Endothelial cell of hepatic sinusoid (primary cell): ENCODE measurements around the gene EPN2.

Source experiments
- in situ Hi-C: cut with HindIII; loops from 2 replicates; pipeline ENCODE4 v1.10.0; 2017; ENCODE audit warnings: low sequenced_read_pairs

The EPN2 gene

GRCh38 chr17:19307521-19307920 is 70.4 kb downstream of the EPN2 start:
- in situ Hi-C loops, result no loop called here

DNA sequence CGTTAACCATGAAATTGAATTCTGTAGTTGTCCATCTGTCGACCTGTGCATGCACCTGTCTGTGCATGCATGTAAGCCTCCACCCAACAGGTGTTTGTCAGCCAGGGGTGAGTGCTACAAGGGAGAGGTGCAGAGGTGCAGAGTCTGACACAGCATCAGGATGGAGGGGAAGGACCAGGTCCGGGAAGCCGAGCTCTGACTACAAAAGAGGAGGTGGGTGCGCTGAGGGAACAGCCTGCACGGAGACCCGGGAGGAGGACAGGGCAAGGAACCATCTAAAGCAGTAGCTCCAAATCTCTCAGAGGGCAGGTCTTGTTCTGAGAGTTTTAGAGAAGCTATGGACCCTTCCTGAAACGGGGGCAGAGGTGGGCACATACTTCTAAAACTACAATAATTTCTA is 71.2 kb downstream of the EPN2 start:
- in situ Hi-C loops, result no loop called here

GRCh38 chr17:19309701-19310100 is 72.5 kb downstream of the EPN2 start:
- in situ Hi-C loops, result no loop called here

DNA sequence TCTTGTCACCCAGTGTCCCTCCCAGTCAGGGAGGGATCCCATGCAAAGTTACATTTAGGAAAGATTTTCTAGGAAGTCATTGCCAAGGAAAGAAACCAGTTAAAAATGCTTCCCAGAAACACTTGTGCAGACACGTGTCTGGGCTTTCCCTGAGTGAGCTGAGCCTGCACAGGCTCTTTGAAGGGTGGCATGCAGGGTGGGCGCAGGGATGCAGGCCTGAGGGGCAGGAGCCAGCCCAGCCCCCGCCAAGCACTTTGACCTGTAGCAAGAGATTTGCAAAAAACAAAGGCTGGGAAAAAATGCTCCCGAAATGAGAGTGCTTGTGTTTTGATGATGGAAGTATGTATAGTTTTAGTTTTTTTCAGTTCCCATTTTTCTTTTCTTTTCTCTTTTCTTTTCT is 73.0 kb downstream of the EPN2 start:
- in situ Hi-C loops, result no loop called here

DNA sequence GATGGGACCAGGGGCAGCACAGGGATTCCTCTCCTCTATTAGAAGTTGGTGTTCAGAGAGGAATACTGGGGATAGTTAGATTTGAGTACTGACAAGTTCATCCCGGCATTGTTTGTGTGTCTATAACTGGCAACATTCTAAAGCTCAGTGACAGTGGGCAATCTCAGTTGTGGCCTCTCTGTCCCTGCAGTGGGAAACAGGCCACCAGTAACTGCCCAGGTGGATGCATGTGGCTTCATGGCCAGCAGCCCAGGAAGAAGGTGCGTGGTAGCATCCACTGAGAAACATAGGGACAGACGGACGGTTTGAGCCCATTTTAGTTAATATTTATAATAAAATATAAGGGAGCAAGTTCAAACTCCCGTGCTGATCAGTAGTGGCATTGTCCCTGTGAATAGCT is 73.8 kb downstream of the EPN2 start:
- in situ Hi-C loops, result no loop called here

GRCh38 chr17:19311421-19312215 is 74.5 kb downstream of the EPN2 start:
- in situ Hi-C loops, result no loop called here

GRCh38 chr17:19312406-19312805 is 75.2 kb downstream of the EPN2 start:
- in situ Hi-C loops, result no loop called here

GRCh38 chr17:19313066-19313745 is 76.0 kb downstream of the EPN2 start:
- in situ Hi-C loops, result no loop called here

DNA sequence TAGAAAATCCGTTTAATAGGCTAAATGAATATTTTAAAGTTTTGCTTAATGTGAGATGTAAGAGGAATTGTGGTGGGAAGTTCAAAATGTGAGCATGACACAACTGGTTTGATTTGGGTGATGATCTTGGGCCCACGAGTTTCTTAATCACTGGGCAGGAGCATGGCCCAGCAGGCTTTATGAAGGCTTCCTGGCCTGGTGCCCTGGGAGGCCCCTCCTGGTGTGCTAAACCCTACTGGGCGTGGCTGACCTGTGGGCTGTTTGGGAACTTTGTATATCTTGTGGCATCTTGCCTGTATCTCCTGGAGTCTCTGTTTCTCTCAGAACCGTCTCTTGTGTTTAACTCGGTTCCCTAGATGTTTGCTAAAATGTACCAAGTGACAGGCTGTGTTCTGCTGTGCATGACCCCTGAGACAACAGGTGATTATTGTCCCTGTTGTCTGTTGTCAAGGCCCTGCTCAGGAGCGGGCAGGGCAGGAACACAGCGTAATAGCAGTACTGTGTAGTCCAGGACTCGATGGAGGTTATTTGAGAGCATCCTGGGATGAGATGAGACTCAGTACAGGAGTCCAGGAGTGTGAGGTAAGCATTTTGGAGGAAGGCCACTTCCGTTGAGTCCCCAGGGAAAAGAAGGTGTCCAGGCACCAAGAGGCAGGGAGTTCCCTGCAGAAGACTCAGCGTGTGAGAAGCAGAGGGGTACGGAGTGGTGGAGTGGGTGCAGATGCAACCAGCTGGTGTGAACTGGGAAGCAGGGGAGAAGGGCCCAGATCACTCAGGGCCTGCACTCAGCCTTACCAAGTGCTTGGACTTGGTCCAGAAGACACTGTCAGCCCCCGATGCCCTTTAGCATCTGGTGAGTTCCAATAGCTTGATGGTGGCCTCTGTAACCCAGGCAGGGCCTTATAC is 76.8 kb downstream of the EPN2 start:
- in situ Hi-C loops, result no loop called here

- in situ Hi-C loops, result no loop called here
Measured at GRCh38 chr17:19315104-19315503, 77.9 kb downstream of the EPN2 start.

- in situ Hi-C loops, result no loop called here
Measured at GRCh38 chr17:19316761-19317358, 79.7 kb downstream of the EPN2 start.

DNA sequence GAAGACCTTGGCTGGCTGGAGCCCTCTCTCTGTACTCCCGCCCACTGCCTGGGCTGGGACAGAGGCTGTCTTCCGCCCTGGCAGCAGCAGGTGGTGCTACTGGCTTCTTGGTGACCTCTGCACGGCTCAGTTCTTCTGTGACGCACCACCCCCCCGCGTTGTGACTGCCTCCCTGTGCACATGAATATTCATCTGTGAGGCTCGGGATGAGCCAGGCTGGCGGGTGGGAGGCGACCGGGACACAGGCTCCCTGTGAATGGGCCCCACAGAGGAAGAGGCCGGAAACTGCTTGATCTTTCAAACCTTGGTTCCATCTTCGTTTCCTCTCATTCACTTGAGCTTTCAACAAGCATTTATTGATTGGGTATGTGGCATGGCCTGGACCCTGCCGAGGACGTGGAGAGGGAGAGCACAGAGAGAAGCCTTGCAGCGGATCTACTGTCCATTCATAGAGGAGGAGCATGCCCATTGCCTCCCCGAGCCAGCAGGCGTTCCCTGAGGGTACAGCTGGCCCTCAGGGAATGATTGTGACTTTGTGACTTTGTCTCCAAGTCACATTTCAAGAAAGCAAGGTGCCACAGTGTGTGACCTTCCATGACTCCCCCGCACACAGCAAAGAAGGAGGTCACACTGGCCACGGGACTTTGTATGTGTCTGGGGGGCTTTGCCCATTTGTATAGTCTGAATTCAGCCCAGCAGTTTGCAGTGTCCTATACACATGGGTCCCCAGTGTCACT is 80.4 kb downstream of the EPN2 start:
- in situ Hi-C loops, result no loop called here

DNA sequence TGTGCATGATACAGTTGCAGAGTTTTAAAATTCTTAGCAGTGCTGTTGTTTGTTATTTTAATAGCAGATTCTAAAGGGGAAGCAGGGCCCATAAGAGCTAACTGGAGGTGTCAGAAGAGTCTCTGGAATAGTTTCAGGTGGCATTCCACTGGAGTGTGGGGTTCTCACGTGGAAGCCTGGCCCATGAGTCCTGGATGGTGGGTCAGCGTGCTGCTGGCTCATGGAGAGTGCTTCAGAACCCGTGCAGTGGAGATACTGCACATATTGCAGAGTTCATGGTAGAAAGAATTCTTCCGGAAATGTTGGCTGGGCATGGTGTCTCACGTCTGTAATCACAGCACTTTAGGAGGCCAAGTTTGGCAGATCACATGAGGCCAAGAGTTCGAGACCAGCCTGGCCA is 81.4 kb downstream of the EPN2 start:
- in situ Hi-C loops, result no loop called here

DNA sequence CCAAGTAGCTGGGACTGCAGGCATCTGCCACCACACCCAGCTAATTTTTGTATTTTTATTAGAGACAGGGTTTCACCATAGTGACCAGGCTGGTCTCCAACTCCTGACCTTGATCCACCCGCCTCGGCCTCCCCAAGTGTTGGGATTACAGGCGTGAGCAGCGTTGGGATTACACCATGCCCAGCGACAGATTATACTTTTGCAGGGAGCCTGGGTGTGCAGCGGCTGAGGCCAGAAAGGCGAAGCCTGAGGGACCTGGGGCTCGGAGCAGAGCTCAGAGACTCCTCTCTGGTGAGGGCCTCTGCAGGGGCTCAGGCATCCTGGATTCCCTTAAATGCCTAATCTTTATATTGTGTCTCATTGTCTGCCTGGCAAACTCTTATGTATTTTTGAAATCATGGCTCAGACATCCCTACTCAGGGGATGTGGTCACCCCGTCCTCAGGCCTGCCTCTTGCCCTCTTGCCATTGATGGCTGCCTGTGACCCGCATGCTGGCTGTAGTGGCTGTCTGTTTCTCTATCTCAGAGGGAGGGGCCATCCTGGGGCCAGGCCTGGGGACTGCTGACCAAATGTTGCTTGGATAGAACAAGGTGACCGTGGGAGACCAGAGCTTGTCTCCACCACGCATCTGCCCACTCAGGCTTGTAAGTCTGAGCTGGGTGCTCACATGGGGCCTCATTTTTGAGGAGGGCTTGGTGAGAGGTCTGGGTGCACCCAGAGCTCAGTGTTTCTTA is 82.8 kb downstream of the EPN2 start:
- in situ Hi-C loops, result no loop called here

- in situ Hi-C loops, result no loop called here
Measured at GRCh38 chr17:19320876-19321275, 83.7 kb downstream of the EPN2 start.

- in situ Hi-C loops, result no loop called here
Measured at GRCh38 chr17:19321481-19322128, 84.4 kb downstream of the EPN2 start.

- in situ Hi-C loops, result no loop called here
Measured at GRCh38 chr17:19322129-19322505, 85.0 kb downstream of the EPN2 start.

- in situ Hi-C loops, result no loop called here
Measured at GRCh38 chr17:19322861-19323260, 85.7 kb downstream of the EPN2 start.

DNA sequence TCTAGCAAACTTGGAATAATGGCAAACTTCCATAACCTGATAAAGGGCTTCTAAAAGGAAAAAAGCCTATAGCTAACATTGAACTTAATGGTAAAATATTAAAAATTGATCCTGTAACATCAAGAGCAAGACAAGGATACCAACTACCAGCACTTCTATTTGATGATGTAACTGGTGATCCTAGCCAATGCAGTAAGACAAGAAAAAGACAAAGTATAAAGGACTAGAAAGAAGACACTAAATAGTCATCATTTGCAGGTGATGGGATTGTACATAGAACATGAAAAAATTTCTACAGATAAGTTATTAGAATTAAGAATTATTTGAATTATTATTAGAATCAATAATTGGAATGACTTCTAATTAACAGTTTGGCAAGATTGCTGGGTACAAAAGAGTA is 88.4 kb downstream of the EPN2 start:
- in situ Hi-C loops, result no loop called here
